ENCODE results near the gene TPGS1.

The TPGS1 gene

DNA sequence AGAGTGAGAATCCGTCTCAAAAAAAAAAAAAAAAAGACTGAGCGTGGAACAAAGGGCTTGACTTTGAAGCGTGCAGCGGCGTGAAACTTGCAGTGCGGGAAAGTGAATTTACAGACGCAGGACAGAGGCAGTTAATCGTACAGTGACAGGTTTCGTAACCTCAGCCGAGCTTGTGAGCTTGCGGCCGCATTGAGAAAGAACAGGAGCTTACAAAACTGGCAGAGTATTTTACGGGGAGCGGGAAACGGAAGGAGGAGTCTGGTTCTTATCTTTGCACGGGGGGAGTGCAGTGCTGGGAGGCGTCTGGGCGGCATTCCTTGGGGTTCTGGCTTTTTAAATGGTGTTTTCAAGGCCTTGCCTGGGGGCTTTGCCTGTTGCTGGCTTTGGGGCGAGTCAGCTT, 59.1 kb downstream of the TPGS1 start:
- TF ChIP-seq NFIC (IDR thresholded peaks at IDR 0.05): no peak
- TF ChIP-seq TEAD4 (IDR thresholded peaks at IDR 0.05): no peak
- TF ChIP-seq FOXM1 (IDR thresholded peaks at IDR 0.05; ENCODE audit: borderline replicate concordance, low read depth): no peak
- TF ChIP-seq, protein P1, sequence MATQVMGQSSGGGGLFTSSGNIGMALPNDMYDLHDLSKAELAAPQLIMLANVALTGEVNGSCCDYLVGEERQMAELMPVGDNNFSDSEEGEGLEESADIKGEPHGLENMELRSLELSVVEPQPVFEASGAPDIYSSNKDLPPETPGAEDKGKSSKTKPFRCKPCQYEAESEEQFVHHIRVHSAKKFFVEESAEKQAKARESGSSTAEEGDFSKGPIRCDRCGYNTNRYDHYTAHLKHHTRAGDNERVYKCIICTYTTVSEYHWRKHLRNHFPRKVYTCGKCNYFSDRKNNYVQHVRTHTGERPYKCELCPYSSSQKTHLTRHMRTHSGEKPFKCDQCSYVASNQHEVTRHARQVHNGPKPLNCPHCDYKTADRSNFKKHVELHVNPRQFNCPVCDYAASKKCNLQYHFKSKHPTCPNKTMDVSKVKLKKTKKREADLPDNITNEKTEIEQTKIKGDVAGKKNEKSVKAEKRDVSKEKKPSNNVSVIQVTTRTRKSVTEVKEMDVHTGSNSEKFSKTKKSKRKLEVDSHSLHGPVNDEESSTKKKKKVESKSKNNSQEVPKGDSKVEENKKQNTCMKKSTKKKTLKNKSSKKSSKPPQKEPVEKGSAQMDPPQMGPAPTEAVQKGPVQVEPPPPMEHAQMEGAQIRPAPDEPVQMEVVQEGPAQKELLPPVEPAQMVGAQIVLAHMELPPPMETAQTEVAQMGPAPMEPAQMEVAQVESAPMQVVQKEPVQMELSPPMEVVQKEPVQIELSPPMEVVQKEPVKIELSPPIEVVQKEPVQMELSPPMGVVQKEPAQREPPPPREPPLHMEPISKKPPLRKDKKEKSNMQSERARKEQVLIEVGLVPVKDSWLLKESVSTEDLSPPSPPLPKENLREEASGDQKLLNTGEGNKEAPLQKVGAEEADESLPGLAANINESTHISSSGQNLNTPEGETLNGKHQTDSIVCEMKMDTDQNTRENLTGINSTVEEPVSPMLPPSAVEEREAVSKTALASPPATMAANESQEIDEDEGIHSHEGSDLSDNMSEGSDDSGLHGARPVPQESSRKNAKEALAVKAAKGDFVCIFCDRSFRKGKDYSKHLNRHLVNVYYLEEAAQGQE (IDR thresholded peaks at IDR 0.05; ENCODE audit: low read depth): no peak
- TF ChIP-seq EP300 (IDR thresholded peaks at IDR 0.05; ENCODE audit: borderline replicate concordance): no peak
- no peak for TF ChIP-seq EGR1 (IDR thresholded peaks at IDR 0.05)
- TF ChIP-seq, protein P2, sequence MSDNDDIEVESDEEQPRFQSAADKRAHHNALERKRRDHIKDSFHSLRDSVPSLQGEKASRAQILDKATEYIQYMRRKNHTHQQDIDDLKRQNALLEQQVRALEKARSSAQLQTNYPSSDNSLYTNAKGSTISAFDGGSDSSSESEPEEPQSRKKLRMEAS (IDR thresholded peaks at IDR 0.05): no peak
- TF ChIP-seq RAD21 (IDR thresholded peaks at IDR 0.05; ENCODE audit: low read depth): no peak
- no peak for TF ChIP-seq CEBPB (IDR thresholded peaks at IDR 0.05)
- no peak for TF ChIP-seq TAF1 (IDR thresholded peaks at IDR 0.05; ENCODE audit: low read depth)
- no peak for TF ChIP-seq CREB1 (IDR thresholded peaks at IDR 0.05; ENCODE audit: low read depth)

DNA sequence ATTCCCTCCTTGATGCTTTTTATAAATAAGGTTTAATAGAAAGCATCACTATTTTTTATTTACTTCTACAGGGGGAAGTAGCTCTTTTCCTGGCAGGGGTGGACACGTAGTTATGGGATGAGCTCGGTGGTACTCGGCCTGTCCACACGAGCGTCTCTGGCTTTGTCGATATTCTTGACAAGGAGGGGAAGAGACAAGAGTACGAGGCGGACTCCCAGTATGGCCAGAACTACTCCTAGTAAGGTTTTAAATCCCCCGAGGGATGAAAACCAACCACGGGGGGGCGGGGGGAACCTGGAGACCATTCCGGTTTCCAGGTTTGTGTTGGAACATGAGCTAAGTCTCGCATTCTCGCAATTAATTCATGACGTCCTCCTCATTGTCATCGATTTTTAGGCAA, 59.5 kb downstream of the TPGS1 start:
- TF ChIP-seq NFIC (IDR thresholded peaks at IDR 0.05) (no peak), YY1 (IDR thresholded peaks at IDR 0.05; ENCODE audit: low read depth) (no peak), TEAD4 (IDR thresholded peaks at IDR 0.05) (no peak), ZBTB7A (IDR thresholded peaks at IDR 0.05; ENCODE audit: low read depth) (no peak), TAF1 (IDR thresholded peaks at IDR 0.05; ENCODE audit: low read depth) (no peak), EP300 (IDR thresholded peaks at IDR 0.05; ENCODE audit: borderline replicate concordance) (no peak), EGR1 (IDR thresholded peaks at IDR 0.05) (no peak), TCF12 (IDR thresholded peaks at IDR 0.05; ENCODE audit: low read depth) (no peak), CREB1 (IDR thresholded peaks at IDR 0.05; ENCODE audit: low read depth) (no peak), CEBPB (IDR thresholded peaks at IDR 0.05) (no peak), RAD21 (IDR thresholded peaks at IDR 0.05; ENCODE audit: low read depth) (no peak)
- TF ChIP-seq, protein P3, sequence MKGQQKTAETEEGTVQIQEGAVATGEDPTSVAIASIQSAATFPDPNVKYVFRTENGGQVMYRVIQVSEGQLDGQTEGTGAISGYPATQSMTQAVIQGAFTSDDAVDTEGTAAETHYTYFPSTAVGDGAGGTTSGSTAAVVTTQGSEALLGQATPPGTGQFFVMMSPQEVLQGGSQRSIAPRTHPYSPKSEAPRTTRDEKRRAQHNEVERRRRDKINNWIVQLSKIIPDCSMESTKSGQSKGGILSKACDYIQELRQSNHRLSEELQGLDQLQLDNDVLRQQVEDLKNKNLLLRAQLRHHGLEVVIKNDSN (IDR thresholded peaks at IDR 0.05): no peak
- TF ChIP-seq, protein P2 (IDR thresholded peaks at IDR 0.05): no peak
- TF ChIP-seq, protein P1 (IDR thresholded peaks at IDR 0.05; ENCODE audit: low read depth): no peak

DNA sequence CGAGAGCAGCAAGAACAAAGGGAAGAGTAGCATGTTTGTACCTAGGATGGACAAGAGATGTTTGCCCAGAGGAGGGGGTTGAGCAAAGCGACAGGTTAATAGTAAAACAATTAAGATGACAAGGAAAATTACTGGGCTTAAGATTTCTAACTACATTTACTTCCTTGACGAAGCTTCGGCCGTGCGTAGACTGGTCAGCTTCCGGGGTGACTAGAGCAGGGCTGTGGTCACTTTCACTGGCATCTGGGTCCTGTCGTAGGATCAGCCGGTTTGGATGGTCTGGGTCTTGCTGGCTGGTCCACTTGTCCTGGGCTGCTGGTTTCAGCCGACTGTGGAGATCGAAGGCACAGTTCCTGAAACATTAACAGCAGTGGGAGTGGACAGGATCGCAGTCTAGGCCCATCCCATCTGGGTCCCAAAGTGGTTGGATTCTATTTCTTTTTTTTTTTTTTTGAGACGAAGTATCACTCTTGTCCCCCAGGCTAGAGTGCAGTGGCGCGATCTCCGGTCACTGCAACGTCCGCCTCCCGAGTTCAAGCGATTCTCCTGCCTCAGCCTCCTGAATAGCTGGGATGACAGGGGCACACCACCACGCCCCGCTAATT, 60.1 kb downstream of the TPGS1 start:
- TF ChIP-seq NFIC (IDR thresholded peaks at IDR 0.05) (no peak), CREB1 (IDR thresholded peaks at IDR 0.05; ENCODE audit: low read depth) (no peak), RAD21 (IDR thresholded peaks at IDR 0.05; ENCODE audit: low read depth) (no peak), TAF1 (IDR thresholded peaks at IDR 0.05; ENCODE audit: low read depth) (no peak), CEBPB (IDR thresholded peaks at IDR 0.05) (no peak), EP300 (IDR thresholded peaks at IDR 0.05; ENCODE audit: borderline replicate concordance) (no peak), ZBTB7A (IDR thresholded peaks at IDR 0.05; ENCODE audit: low read depth) (no peak), FOXM1 (IDR thresholded peaks at IDR 0.05; ENCODE audit: borderline replicate concordance, low read depth) (no peak), TCF12 (IDR thresholded peaks at IDR 0.05; ENCODE audit: low read depth) (no peak), YY1 (IDR thresholded peaks at IDR 0.05; ENCODE audit: low read depth) (no peak), TEAD4 (IDR thresholded peaks at IDR 0.05) (no peak), EGR1 (IDR thresholded peaks at IDR 0.05) (no peak)
- TF ChIP-seq, protein P1 (IDR thresholded peaks at IDR 0.05; ENCODE audit: low read depth): no peak
- TF ChIP-seq, protein P3 (IDR thresholded peaks at IDR 0.05): no peak
- TF ChIP-seq, protein P2 (IDR thresholded peaks at IDR 0.05): no peak
